B cell (primary cell): Measurements from ENCODE around the gene TBC1D10A.

Experiments used
- EZH2 ChIP-seq: IDR thresholded peaks from 2 replicates; pipeline ENCODE4 v1.6.1; 2012; ENCODE audit warnings: borderline replicate concordance, low read depth, mild to moderate bottlenecking, moderate library complexity, low read length; ENCODE audit not compliant: insufficient read depth, poor library complexity, severe bottlenecking
- TF ChIP-seq, protein P1 (sequence below): fragments of 200-600 bp; IDR thresholded peaks from one replicate; pipeline ENCODE4 v1.8.0; 2022; ENCODE audit warnings: antibody characterized with exemption, mild to moderate bottlenecking

DNA sequence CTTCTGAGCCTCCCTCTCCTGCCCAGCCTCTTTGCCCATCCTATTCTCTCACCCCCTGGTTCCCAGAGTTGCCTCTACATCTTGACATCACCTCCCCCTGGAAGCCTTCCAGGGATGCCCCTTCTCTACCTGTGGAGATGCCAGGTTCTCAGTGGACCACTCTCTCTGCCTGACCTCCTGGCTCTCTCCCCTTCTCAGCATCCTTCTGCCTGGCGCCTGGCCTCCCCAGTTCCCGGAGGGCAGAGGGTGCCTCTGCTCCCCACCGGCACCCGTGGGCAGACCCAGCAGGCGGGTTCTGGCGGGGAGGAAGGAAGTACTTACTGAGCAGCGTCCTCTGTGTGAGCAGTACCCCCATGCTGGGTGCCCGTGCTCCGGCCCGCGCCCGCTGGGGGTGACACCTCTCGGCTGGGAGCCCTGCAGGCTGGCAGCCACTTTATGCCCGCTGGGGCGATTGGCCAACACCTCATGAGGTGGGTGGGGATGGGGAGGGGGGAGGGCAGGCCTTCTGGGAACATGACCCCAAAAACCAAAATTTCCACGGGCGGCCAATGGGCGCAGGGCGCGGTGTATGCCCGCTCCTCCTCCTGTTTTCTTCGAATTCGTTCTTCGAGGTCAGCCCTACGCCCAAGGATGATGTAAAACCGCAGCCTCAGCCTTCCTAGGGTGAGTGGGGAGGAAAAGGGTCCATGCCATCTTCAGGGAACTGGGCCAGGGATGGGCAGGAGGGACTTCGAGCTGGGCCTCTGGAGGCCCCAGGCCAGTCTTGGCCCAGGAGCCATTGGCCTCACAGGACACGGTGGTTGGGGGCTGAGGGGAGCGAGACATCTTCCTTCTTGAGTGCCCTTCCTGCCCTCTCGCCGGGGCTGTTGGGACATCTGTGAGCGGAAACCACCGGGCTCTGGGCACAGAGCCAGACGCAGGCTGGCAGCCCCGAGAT is 60.0 kb downstream of the TBC1D10A start, which contains the start of gene OSM:
- TF ChIP-seq, protein P1, sequence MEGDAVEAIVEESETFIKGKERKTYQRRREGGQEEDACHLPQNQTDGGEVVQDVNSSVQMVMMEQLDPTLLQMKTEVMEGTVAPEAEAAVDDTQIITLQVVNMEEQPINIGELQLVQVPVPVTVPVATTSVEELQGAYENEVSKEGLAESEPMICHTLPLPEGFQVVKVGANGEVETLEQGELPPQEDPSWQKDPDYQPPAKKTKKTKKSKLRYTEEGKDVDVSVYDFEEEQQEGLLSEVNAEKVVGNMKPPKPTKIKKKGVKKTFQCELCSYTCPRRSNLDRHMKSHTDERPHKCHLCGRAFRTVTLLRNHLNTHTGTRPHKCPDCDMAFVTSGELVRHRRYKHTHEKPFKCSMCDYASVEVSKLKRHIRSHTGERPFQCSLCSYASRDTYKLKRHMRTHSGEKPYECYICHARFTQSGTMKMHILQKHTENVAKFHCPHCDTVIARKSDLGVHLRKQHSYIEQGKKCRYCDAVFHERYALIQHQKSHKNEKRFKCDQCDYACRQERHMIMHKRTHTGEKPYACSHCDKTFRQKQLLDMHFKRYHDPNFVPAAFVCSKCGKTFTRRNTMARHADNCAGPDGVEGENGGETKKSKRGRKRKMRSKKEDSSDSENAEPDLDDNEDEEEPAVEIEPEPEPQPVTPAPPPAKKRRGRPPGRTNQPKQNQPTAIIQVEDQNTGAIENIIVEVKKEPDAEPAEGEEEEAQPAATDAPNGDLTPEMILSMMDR, result no peak
- no peak for TF ChIP-seq EZH2
